Left hindlimb (tissue), 1 donor: Measurements from ENCODE around the gene MPST.
"Not testable (repeated sequence)": the region's sequence is repeated elsewhere in the genome, so short reads cannot be mapped to it uniquely, and the experiment has no call there.

Experiments
- DNase-seq: peaks from one replicate; pipeline ENCODE4 v3.0.0-alpha.2; 2018

Gene MPST

DNA sequence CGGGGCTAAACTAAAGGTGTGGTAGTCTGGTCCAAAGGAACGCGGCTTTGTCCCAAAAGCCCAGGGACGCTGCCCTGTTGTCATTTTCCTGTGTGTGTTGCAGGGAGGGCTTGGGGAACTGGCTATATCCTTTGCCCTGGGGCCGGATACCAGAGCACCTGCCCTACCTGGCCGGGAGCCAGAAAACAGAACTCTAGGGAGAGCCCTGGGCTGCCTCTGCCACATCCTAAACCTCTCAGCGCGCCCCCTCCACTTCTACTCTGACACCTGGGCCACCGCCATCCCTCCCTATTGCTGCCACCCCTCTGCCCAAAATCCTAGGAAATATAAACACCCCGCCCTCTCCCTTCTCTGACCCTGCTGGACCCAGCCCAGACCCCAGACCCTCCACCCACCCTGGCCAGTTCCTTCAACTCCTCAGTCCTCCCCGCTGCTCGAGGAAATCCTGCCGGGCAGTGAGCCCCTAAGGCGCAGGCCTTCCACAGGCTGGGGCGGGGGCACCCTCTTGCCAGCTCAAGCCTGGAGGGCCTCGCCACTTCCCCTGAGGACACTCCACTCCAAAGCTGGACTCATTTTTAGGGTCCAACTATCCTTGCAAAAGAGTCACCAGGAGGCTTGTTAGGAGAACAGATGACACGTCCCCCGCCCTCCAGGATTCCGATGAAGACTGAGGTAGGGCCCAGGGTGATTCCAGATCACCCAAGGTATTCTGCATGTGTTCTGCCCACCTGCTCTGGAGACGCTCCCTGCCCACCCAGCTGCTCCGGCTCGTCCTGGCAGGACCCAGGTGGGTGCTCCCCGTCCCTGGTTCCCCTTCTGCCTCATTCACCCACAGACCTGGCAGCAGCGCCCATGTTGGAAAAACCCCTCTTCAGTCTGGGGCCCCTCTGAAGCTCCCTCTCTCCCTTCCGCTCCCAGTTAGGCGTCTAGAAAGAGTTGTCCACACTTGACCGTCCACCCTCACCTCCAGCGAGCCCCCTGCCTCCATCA lies 44.2 kb downstream of the MPST start:
- DNase-seq: no peak

DNA sequence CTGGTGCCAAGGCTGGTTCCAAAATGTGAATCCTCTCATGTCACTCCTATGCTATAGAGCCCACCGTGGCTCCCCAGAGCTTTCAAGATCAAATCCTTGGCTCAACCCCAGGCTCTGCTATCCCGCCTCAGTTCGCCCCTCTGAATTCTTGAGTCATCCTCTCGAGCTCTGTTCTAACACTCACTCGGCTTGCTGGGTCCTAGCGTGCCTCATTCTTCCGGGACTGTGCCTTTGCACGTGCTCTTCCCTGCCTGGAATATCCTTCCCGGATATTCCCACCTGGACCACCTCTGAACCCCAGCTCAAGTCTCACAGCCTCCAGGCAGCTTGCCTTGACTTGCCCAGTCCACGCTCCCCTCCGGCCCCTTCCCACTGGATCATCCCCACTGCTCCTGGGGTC lies 45.0 kb downstream of the MPST start:
- no peak for DNase-seq

DNA sequence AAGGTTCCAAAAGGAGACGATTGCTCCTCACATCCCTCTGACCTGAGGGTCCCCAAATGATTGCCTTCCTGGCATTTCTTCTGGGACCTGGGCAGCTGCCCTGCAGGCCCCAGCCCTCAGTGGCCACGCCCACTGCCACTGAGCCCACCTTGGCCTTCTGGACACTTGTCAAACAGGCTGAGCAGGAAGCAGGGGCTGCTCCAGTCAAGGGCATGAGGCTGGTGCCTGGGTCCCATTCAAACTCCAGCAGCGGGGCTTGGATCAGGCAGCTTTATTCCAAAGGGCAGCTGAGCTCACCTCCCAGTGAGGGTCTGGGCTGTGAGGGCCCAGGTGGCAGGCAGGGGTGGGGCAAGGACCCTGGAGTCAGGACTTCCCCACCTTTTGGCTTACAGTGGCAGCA lies 45.6 kb downstream of the MPST start:
- DNase-seq: no peak

DNA sequence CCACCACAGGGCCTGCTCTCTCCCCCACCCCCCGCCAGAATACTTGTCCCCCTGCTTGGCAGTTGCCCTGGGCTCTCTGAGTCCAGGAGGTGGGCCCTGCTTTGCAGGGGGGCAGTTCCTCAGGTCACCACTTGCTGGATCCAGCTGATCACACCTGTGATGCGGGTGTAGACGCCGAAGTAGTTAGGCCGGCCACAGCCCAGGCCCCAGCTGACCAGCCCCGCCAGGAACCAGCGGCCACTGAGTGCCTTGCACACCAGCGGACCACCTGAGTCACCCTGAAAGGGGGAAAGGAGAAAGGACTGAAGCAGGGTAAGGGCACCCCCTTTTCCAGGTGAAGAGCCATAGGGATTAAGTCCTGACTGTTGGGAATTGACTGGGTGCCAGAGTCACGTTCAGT lies 46.4 kb downstream of the MPST start:
- DNase-seq: no peak

DNA sequence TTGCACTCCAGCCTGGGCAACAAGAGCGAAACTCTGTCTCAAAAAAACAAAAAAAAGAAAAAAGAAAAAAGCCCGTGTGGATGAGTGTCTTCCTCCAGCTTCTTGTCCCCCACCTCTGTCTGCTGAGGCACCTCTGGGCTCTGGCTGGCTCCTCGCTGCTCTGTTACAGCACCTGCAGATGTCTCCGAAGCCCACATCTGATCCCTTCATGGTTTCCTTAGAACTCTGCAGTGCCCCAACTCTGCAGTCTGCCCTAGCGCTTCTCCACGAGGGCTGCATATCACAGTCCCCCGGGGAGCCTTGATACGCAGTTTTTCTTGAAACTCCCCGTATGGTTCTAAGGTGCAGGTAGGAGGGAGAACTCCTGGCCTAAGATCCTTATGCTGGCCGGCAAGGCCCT lies 47.9 kb downstream of the MPST start:
- DNase-seq: no peak

DNA sequence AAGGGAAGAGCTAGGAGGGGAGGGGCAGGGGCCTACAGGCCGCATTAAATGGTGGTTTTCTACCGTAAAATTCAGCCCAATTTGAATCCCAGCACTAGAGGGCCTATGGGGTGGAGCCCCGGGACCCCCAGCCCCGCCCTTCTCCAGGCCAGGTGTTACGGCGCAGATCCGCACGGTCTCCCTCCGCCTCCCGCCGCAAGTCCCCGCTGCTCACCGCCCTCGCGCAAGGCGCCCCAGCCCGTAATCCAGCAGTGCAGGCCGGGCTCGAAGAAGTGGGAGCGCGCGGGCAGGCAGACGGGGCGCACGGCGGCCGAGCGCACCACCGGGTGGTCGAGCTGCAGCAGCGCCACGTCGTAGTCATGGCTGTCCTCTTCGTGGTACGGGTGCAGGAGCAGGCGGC lies 49.3 kb downstream of the MPST start:
- DNase-seq: no peak

DNA sequence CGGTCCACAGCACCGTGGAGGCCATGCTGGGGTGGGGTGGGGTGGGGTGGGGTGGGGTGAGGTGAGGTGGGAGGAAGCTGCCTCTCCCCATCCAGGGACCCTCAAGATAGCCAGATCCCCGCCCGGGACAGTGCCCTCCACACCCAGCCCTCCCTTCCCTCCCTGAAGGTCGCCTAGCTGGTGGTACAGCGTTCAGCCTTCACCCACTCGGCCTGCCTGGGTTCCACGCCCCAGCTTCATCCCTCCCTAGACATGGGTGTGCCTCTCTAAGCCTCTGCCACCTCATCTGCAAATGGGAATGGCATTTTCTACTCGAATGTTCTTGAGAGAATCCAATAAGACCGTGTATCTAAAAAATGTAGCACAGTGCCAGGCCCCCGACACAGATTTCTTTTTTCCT lies 49.8 kb downstream of the MPST start:
- no peak for DNase-seq

DNA sequence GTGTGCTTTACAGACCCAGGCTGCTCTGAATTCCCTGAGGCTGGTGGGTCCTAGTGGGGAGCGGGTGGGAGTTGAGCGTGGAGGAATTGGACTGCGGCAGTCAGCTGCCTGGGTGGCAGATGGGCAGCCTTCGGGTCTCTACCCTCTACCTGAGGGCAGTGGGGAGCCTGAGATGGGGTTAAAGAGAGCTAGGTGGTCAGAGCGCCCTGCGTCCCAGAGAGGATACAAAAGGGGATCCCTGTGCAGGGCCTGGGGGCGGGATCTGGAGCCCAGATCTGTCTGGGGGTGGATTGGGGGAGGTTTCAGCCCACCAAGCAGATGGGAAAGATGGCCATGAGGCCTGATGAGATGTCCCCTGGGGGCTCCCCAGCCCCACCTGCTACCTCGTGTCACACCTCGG lies 50.2 kb downstream of the MPST start:
- no peak for DNase-seq

DNA sequence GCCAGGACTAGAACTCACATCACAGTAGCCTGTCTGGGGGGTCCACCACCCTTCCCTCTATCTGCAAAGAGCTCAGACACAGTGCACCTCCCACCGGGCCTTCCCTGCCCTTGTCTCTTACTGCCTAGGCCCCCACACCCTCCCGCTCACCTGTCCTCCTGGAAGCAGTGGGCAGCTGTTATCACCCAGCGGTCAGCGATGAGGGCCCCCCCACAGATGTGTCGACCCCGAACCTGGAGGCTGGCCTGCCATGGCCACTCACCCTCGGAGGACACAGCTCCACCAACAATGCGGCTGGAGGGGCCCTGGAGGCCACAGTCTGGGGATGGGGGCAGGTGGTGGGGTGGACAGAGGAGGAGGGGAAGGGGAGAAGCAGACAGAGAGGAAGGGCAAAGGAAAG lies 50.8 kb downstream of the MPST start:
- no peak for DNase-seq

DNA sequence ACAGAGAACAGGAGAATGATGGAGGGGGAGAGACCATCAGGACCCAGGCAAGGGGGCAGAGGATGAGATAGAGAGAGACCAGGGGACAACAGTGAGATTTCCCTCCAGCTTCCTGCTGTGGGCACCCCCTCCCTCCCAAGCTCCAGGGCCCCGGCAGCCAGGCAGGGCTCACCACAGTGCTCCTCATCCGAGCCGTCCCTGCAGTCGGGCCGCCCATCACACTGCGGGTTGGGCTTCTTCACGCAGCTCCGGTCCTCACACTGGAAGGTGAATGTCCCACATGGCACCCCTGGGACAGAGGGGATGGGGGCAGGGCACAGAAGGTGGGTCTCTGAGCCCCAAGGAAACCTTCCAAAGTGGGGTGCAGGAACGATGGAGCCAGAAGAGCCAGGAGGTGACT lies 51.2 kb downstream of the MPST start:
- DNase-seq: no peak

DNA sequence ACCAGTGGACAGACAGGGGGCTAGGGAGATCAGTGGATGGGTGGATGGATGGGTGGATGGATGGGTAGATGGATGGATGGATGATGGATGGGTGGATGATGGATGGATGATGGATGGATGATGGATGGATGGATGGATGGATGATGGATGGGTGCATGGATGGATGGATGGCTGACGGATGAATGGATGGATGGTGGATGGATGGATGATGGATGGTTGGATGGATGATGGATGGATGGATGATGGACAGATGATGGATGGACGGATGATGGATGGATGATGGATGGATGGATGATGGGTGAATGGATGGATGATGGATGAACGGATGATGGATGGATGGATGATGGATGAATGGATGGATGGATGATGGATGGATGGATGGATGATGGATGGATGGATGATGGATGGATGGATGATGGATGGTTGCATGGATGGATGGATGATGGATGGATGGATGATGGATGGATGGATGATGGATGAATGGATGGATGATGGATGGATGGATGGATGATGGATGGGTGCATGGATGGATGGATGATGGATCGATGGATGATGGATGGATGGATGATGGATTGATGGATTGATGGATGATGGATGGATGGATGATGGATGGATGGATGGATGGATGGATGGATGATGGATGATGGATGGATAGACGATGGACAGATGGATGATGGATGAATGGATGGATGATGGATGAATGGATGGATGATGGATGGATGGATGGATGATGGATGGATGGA lies 52.5 kb downstream of the MPST start:
- DNase-seq: not testable (repeated sequence)

DNA sequence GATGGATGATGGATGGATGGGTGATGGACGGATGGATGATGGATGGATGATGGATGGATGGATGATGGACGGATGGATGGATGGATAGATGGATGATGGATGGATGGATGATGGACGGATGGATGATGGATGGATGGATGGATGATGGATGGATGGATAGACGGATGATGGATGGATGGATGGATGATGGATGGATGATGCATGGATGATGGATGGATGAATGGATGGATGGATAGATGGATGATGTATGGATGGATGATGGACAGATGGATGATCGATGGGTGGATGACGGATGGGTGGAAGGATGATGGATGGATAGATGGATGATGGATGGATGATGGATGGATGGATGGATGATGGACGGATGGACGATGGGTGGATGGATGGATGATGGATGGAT lies 53.1 kb downstream of the MPST start:
- DNase-seq: no peak

DNA sequence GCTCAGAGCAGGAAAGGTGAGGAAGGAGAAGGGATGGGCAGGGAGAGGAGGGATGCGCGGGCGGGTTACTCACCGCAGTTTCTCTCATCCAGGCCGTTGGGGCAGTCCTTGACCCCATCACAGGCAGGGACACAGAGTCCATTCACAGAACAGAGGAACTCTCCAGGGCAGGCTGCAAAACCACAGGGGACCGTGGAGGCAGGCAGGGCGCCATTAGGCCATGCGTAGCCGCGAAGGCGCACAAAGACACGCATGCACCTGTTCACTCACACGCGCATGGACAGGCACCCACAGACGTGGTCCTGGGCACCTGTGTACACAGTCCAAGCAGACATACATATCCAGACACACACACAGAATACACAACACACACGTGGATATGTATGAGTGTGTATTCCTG lies 55.0 kb downstream of the MPST start:
- no peak for DNase-seq

DNA sequence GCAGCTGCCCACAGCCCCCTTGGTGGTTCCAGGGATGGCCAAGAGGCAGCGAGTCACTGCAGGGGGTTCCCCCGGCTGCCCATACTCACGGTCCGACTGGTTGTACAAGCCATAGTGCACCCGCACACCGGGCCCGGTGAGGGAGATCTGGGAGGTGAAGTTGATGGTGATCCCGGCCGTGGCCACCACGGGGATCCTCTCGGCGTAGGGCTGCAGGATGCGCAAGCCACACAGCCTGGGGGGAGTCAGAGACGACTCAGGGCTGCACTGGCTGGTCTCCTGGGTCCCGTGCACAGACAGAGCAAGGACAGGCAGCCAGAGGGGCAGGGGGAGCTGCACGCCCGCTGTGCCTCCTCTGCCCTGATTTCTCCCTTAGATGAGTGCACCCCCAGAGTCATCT lies 55.5 kb downstream of the MPST start:
- DNase-seq: no peak

DNA sequence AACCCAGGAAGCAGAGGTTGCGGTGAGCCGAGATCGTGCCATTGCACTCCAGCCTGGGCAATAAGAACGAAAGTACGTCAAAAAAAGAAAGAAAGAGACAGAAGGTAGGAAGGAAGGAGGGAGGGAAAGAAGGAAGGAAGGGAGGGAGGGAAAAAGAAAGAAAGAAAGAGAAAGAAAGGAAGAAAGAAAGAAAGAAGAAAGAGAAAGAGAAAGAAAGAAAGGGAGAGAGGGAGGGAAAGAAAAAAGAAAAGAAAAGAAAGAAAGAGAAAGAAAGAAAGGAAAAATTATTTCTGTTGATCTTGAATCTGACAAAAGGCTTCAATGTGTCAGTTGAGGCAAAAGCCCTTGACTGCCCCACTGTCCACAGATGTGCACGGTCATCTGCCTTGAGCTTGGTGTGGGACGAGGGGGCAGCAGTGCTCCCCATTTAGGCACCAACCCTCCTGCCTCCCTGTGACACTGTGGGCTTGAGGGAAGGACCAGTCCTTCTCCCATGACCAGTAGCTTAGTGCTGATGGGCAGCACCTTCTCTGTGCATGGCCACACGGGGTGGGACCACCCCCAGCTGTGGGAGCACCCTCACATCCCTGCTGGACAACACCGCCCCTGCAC lies 56.4 kb downstream of the MPST start:
- no peak for DNase-seq

DNA sequence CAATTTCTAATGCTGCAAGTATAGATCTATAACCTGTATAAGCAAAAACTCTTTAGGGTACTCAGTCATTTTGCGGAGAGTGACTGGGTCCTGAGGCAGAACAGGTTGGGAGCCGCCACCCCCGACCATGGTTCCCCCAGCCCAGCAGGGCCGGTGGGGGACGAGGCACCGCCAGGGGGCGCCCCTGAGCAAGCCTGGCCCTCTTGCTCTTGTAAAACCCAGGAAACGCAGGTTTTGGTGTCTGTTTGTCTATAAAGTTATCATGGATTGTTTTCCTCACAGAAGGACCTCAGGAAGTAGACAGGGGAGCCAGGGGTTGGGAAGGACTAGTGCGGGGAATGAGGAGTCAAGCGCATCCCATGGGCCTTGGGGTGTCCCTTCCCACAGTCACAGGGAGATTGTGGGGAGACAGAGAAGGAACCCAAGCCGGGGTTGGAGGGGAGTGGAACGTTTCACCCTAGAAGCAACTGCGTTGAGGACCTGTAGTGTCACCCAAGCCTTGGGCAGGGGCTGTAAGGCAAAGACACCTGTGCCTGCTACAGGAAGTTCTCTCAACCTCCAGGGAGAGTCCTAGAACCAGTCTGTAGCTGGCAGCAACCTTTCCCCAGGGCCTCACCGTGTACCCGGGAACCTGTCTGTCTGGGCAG lies 58.4 kb downstream of the MPST start:
- DNase-seq: no peak

DNA sequence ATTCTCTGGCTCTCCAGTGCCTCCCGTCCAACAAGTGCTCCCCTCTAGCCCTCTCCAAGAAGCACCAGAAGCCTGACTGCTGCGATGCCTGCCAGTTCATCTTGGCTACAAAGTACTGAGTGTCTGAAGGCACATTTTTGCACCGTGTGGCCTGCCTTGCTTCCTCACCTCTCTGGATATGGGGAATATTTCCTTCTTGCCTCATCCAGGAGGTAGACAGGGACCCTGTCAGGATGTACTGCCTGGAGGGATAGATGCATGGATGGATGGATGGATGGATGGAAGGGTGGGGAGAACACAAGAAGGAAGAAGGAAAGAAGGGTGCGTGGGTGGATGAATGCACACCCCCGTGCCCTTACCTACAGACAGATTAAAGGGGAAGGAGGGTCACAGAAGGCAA lies 59.6 kb downstream of the MPST start:
- no peak for DNase-seq
